Sigmoid colon (tissue), 7 donors: ENCODE results near the gene SIN3A. TPM values are rescaled to one million over a fixed set of nuclear protein-coding genes. Genes with fewer than 3 reads are reported as not detected.
"Not testable (repeated sequence)": the region's sequence is repeated elsewhere in the genome, so short reads cannot be mapped to it uniquely, and the experiment has no call there.

ENCODE experiments used
- DNase-seq: peaks from one replicate; pipeline ENCODE4 v3.0.0-alpha.2; 2019
- H3K27ac ChIP-seq, 4 donors: fragments of 200-600 bp; sonication (generic); one replicate each; pipeline ENCODE4 v1.5.1; 2016 to 2019; ENCODE audit warnings: mild to moderate bottlenecking in 1 of 4
- H3K27me3 ChIP-seq, 3 donors: fragments of 200-600 bp; sonication (generic); one replicate each; pipeline ENCODE4 v1.5.1; 2019; ENCODE audit warnings: mild to moderate bottlenecking in 1 of 3
- H3K36me3 ChIP-seq, 4 donors: fragments of 200-600 bp; sonication (generic); one replicate each; pipeline ENCODE4 v1.5.1; 2016 to 2019
- H3K4me1 ChIP-seq, 4 donors: fragments of 200-600 bp; sonication (generic); one replicate each; pipeline ENCODE4 v1.5.1; 2017 to 2019
- H3K4me3 ChIP-seq, 4 donors: fragments of 200-600 bp; sonication (generic); one replicate each; pipeline ENCODE4 v1.5.1; 2017 to 2019; ENCODE audit warnings: mild to moderate bottlenecking in 2 of 4, moderate library complexity in 1 of 4
- H3K9me3 ChIP-seq, 4 donors: fragments of 200-600 bp in 3 of 4; sonication (generic) in 3 of 4; one replicate each; pipeline versions ENCODE4 v1.5.1 to v1.6.1; 2013 to 2019
- CTCF ChIP-seq, 4 experiments: fragments of 450-650 bp in 3 of 4; fragments of 200-600 bp in 1 of 4; IDR thresholded peaks; one replicate each; pipeline ENCODE4 v1.5.1; 2016 to 2019; ENCODE audit warnings: antibody characterized with exemption in 4 of 4, mild to moderate bottlenecking in 3 of 4, moderate library complexity in 2 of 4
- EP300 ChIP-seq, 4 donors: sonication (generic); formaldehyde crosslinking; IDR thresholded peaks; one replicate each; pipeline ENCODE4 v1.6.1; 2017; ENCODE audit warnings: antibody characterized with exemption in 4 of 4
- POLR2A ChIP-seq, 2 donors: fragments of 450-650 bp; IDR thresholded peaks; one replicate each; pipeline ENCODE4 v1.6.1; 2016; ENCODE audit warnings: antibody characterized with exemption in 2 of 2, mild to moderate bottlenecking in 2 of 2, moderate library complexity in 2 of 2
- POLR2AphosphoS5 ChIP-seq, 4 donors: sonication (generic); formaldehyde crosslinking; IDR thresholded peaks; one replicate each; pipeline ENCODE4 v1.6.1; 2017; ENCODE audit warnings: antibody characterized with exemption in 4 of 4
- WGBS, 2 donors: extraction: QIAGEN DNeasy Blood & Tissue Kit; methylation state at CpG; one replicate each; pipeline ENCODE4 v1.1.7; 2013; 5-methylcytosine and 5-hydroxymethylcytosine counted together
- intact Hi-C: fragments of 100-400 bp; cut with DNase I; formaldehyde crosslinking; loops from one replicate; pipeline ENCODE4 v1.15.1; 2023
- polyA plus RNA-seq, 3 donors: library from polyadenylated mRNA; stranded (reverse); fragments of 200-250 nt; gene quantifications; one replicate each; pipeline ENCODE4 v1.2.3, GENCODE V29; 2013
- total RNA-seq, 4 donors: library from RNA; depleted of rRNA; stranded (reverse); fragments of >200 nt; gene quantifications; one replicate each; pipeline ENCODE4 v1.1.0, GENCODE V29; 2016
- donor health status: healthy with polysubstance abuse.
- donor health status: Bipolar disorder and iron deficiency.
- donor health status: healthy.

SIN3A gene
- total RNA-seq, result 10 to 100 TPM; 34.6 to 41.8 (median 39.3) TPM
- polyA plus RNA-seq, result 10 to 100 TPM in 1 of 3 donors, 1 to 10 TPM in 2; 7.9 to 24.2 (median 9.0) TPM

GRCh38 chr15:75451674-75452363, at the start of gene SIN3A:
TSS of gene SIN3A (minus strand) at chr15:75451690. CDS start at chr15:75430375, 21,315 bp downstream.
- H3K27ac ChIP-seq, result peak within 1 kb of the TSS; percentile 98 to 100 (median 100)
- H3K4me3 ChIP-seq, result peak within 1 kb of the TSS; percentile 81 to 88 (median 87)
- intact Hi-C loops, result loop anchor here (5.0 to 10.0 kb wide), 5 partner anchors 125 to 1457 kb away; partner anchors contain the start of genes C15orf39, IMP3, PML and PTPN9
- peaks cover 0 to 6% (median 0%) of the 10 kb centered on the region in 4 donors for H3K36me3 ChIP-seq
- H3K4me1 ChIP-seq, result peaks cover 0 to 51% (median 37%) of the 10 kb centered on the region in 4 donors
- peak; percentile 100 for DNase-seq
- 1% methylated on average over 39 of the region's 39 CpGs for WGBS, 2 donors
- no peaks in the 10 kb centered on the region for H3K27me3 ChIP-seq
- no peaks in the 10 kb centered on the region for H3K9me3 ChIP-seq
- TF ChIP-seq EP300 (IDR thresholded peaks at IDR 0.05) (no peak), POLR2A (IDR thresholded peaks at IDR 0.05) (no peak), CTCF (IDR thresholded peaks at IDR 0.05) (no peak), POLR2AphosphoS5 (IDR thresholded peaks at IDR 0.05) (peak; percentile 60 to 90 (median 70))

- 92 to 95% methylated on average over 4 of the region's 4 CpGs for WGBS, 2 donors
- no peak overlapping the region for H3K27ac ChIP-seq
- intact Hi-C loops, result no loop called here
- H3K27me3 ChIP-seq, result no peaks in the 10 kb centered on the region
- TF ChIP-seq EP300 (IDR thresholded peaks at IDR 0.05) (no peak), POLR2AphosphoS5 (IDR thresholded peaks at IDR 0.05) (no peak), POLR2A (IDR thresholded peaks at IDR 0.05) (no peak), CTCF (IDR thresholded peaks at IDR 0.05) (no peak)
- DNase-seq, result no peak
- H3K4me3 ChIP-seq, result no peak overlapping the region
- H3K36me3 ChIP-seq, result peaks cover 0 to 62% (median 15%) of the 10 kb centered on the region in 4 donors
- H3K4me1 ChIP-seq, result no peaks in the 10 kb centered on the region
- H3K9me3 ChIP-seq, result no peaks in the 10 kb centered on the region
Observed at GRCh38 chr15:75493732-75494131, 42.2 kb upstream of the SIN3A start.

GRCh38 chr15:75483961-75484360, 32.5 kb upstream of the SIN3A start:
- Histone ChIP-seq H3K4me3 (no peak overlapping the region), H3K27me3 (no peaks in the 10 kb centered on the region), H3K36me3 (peaks cover 0 to 41% (median 7%) of the 10 kb centered on the region in 4 donors), H3K27ac (no peak overlapping the region), H3K4me1 (no peaks in the 10 kb centered on the region), H3K9me3 (no peaks in the 10 kb centered on the region)
- WGBS, 2 donors, result 88 to 97% methylated on average over 1 of the region's 1 CpG
- no peak for DNase-seq
- intact Hi-C loops, result no loop called here
- TF ChIP-seq POLR2AphosphoS5 (IDR thresholded peaks at IDR 0.05) (no peak), CTCF (IDR thresholded peaks at IDR 0.05) (no peak), EP300 (IDR thresholded peaks at IDR 0.05) (no peak), POLR2A (IDR thresholded peaks at IDR 0.05) (no peak)

- H3K4me1 ChIP-seq, H3K27me3 ChIP-seq, H3K4me3 ChIP-seq, H3K9me3 ChIP-seq, H3K27ac ChIP-seq, DNase-seq, intact Hi-C loops: not testable (repeated sequence)
- WGBS, 2 donors, result 85 to 92% methylated on average over 5 of the region's 5 CpGs
- H3K36me3 ChIP-seq, result peaks cover 2 to 41% (median 11%) of the 10 kb centered on the region in 4 donors
Observed at GRCh38 chr15:75483556-75483955, 32.1 kb upstream of the SIN3A start.

GRCh38 chr15:75483106-75483505, 31.6 kb upstream of the SIN3A start:
- no peaks in the 10 kb centered on the region for H3K9me3 ChIP-seq
- H3K27me3 ChIP-seq, result no peaks in the 10 kb centered on the region
- TF ChIP-seq CTCF (IDR thresholded peaks at IDR 0.05) (no peak), POLR2A (IDR thresholded peaks at IDR 0.05) (no peak), POLR2AphosphoS5 (IDR thresholded peaks at IDR 0.05) (no peak), EP300 (IDR thresholded peaks at IDR 0.05) (no peak)
- DNase-seq, result no peak
- H3K36me3 ChIP-seq, result peaks cover 7 to 41% (median 14%) of the 10 kb centered on the region in 4 donors
- H3K4me3 ChIP-seq, result no peak overlapping the region
- no peaks in the 10 kb centered on the region for H3K4me1 ChIP-seq
- intact Hi-C loops, result no loop called here
- 93 to 99% methylated on average over 1 of the region's 1 CpG for WGBS, 2 donors
- no peak overlapping the region for H3K27ac ChIP-seq

GRCh38 chr15:75480463-75480862, 29.0 kb upstream of the SIN3A start:
- DNase-seq, H3K4me3 ChIP-seq, H3K27me3 ChIP-seq, H3K27ac ChIP-seq, H3K4me1 ChIP-seq, intact Hi-C loops, H3K9me3 ChIP-seq: not testable (repeated sequence)
- peaks cover 7 to 36% (median 11%) of the 10 kb centered on the region in 4 donors for H3K36me3 ChIP-seq
- 98% methylated on average over 54 of the region's 54 CpGs for WGBS, 2 donors
